AG08396 (cell line): ENCODE results near the gene ATP2A2.
"Not testable (repeated sequence)": the region's sequence is repeated elsewhere in the genome, so short reads cannot be mapped to it uniquely, and the experiment has no call there.

Experiments used
- DNase-seq: peaks from one replicate; pipeline ENCODE4 v3.0.0; 2012; ENCODE audit warnings: low spot score, mixed read lengths

ATP2A2 gene

DNA sequence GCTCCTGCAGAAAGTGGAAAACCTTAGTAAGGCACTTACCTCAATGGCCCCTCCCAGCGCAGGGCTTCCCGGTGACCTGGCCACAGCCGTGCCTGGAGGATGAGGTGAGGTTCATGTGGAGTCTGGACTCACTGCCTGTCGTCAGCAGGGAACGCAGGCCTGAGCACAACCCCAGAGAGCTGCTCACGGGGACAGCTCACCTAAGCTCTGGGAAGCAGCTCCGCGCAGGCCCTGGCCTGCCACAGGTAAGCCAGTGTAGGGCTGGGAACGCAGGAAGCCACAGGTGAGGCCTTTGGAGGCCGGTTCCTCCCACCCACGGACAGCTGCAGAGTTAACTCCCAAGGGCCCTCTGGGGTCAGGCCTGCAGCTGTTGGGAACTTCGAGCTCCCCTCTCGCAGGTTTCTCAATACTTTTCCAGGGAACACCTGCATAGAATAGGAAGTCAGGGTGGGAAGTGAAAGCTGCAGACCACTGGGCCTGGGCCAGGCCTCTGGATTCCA, 89.7 kb downstream of the ATP2A2 start:
- DNase-seq = no peak

DNA sequence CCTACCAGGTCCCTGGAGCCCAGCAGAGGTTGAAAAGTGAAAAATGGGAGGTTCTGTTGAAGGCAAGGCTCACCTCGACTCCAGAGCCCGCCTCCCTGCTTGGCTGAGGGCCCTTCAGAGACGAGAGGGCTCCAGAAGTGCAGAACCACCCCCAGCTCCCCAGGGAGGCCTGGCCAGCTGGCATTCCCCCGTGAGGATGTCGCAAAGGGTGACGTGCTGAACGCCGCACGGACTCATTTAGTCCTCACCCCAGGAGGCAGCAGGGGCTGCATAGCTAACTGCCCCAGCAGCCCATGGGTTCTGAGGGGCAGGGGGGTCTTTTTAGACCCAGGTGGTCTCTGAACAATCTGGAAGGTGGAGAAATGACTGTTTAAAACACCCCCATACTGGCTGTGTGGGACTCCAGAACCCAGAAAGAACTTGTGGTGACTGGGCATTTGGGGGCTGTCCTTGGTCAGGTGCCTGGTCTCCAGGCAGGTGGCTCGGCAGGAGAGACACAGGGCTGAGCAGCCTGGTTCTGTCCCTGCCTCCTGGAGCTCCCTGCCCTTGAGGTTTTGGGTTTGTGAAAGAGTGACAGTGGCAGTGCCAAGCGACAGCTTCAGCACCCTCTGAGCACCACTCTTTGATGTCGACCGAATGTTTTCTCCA, 90.5 kb downstream of the ATP2A2 start:
- no peak for DNase-seq

DNA sequence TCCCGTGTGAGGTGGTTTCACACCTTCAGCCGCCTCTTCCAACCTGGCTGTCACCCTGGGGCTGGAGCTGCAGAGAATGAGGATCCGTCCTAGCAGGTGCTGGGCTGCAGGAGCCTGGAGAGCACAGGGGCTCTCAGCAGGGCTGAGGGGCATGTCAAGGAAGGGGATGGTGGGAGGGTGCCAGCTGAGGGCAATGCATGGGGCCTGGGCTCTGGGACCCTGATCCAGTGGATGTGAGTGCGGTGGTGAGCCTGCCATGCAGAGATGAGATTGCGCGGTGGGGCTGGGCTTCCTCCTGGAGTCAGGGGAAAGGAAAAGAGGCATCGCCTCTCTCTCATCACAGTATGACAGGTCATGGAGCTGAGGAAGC, 91.0 kb downstream of the ATP2A2 start:
- DNase-seq = no peak

DNA sequence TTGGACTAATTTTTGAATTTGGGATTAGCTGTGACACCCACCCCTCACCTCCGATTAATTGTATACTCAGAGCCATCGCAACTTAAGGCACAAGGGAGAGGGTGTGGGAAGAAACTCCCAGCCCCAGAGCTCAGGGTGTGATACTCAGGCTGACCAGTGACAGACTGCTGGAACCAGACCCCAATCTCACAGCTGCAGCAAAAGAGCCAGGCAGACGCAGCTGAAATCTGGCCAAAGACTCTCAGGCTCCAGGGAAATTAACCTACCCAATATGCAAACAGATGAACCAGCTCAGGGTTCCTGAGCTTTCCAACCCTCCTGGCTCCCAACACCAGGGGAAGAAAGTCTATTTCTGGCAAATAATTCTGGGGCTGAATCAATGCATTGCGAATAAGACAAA, 92.0 kb downstream of the ATP2A2 start:
- no peak for DNase-seq

DNA sequence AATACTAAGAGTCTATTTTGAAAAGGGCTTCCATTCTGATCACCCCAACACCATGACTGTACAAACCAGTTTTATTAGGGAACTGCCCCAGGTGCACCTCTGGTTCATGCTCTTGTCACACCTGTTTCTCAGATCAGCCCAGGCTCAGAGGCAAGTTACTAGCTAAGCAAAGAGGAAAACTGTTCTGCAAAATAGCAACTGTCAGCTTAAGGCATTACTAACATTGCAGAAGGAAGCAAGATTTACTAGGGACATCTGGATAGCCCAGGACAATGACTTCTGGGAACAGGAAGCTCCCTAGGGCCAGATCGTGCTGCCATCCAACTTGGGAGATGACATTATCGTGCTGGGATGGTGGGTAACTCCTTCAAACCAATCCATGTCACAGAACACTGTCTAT, 92.4 kb downstream of the ATP2A2 start:
- DNase-seq = no peak

DNA sequence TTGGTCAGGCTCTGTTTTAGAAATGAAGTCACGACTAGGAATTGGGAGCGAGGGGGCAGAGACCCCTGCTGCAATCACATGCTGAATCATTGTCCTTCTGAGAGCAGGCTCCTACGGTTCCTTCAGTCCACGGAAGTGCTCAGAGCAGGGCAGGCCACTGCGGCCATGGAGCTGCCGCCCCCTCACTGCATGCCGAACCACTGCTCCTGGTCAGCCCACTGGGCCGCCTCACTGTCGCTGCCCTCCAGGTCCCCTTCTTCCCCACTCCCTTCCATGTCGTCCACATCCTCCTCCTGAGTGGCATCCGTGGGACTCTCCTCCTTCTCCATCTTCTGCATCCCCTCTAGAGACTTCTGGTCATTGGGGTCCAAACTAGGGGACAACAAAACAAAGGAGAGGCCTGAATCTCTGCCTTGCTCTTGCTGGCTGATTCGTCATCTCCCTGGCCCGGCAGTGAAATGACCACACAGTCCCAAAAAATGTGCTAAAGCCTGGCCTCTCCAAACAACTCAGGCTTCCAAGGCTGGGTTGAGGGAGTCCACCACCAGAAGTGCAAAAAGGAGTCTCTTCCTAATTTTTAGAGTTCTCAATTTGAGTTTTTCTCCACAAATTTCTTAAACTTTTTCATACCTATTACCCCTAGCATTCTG, 93.0 kb downstream of the ATP2A2 start:
- no peak for DNase-seq

DNA sequence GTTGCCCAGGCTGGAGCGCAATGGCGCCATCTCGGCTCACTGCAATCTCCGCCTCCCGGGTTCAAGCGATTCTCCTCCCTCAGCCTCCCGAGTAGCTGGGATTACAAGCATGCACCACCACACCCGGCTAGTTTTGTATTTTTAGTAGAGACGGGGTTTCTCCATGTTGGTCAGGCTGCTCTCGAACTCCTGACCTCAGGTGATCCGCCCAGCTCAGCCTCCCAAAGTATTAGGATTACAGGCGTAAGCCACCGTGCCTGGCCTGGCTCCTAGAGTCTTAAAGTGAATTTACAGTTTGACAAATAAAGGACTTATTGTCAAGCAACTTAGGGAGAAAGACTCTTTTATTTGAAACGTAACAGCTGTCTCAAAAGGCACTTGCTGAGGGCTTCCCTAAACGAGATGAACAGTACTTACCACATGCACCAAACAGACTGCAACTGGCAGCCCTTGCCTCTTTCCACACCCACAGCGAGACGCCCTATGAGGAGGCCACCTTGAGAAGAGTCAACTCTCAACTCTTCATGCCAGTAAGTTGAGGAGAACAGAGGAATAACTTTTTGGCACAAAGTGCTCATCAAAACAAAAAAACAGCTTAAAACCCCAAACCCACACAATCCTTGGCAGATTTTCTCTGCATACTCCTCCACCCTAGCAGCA, 97.2 kb downstream of the ATP2A2 start:
- not testable (repeated sequence) for DNase-seq

DNA sequence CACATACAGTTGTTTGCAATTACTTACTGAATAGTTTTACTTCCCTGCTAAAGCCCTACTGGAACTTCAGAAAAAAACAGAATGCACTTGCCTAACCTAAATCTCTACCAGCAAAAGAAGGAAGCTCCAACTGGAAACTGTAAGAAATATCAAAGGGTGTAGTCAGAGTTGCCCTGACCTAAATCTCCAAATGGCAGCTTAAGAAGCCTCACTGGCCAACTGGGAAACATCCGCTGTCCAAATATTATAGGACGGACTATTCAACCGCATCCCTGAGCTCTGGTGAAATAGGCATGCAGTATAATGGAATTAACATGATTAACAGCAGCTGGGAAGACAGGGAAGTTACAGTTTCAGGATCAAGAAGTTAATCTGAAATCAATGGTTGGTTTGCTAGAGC, 98.2 kb downstream of the ATP2A2 start:
- DNase-seq = no peak

DNA sequence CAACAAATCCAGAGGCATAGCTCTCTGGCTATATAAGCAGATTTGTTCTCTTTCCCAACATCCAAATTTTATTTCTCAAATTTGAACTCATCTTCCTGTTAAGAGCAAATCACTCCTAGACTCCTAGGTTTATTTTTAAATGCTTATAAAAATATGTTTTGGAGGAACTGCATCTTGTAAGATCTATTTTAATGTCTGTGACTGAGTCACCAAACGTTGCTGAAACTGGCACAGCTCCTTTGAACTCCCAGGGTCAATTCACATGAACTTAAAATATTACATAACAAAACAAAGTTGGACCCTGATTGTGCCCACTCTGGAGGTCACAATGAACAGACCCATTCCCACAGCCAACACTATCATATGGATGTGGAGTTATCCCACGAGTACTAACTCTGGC, 98.6 kb downstream of the ATP2A2 start:
- no peak for DNase-seq

DNA sequence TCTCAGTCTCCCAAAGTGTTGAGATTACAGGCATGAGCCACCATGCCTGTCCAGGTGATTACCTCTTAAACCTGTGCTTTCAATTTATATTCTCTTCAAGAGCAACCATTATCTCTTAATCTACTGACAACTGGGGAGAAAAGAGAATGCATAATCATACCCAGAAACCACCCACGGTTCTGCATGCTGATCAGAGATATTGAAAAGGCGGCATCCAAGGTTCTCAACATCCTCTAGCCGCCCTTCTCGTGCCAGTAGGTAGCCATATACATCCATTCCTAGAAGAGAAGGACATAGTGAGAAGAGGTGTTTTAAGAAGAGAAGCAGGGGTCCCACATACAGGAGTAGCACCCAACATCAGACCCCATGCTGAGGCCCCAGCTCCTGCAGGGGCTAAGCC, 101.6 kb downstream of the ATP2A2 start:
- DNase-seq = no peak
